ENCODE measurements around the gene BACH2. TPM values are rescaled to one million over a fixed set of nuclear protein-coding genes. Genes with fewer than 3 reads are reported as not detected.

BACH2 gene
- total RNA-seq, 2 experiments from 2014 or later: 157 to 170 TPM

DNA sequence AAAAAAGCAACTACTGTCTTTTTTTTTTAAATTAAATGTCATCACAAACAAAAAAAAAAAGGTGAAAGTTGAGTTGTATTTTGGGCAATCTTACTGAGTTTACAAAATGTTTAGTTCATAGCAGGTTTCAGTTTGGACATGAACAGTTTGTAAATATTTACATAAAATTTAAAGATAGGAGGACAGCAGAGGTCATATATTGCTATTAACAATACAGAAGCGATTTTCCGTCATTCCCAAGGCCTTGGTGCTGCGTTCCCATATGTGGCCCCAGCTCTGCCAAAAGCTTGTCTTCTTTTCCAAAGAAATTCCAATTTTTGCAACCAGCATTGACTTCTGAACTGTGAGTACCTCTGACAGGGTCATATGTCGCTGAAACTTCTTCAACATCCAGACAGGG, 5.1 kb downstream of the BACH2 start:
- POLR2A ChIA-PET: interaction anchor here (0.7 to 2.8 kb wide), 5 partner anchors 13 to 146 kb away, joined by 3 to 14 read pairs (median 4); no protein-coding TSS in a partner anchor
- Mint-ChIP-seq H3K9me3 (no peaks in the 10 kb centered on the region), H3K27me3 (peaks cover 4% of the 10 kb centered on the region), H3K4me3 (peak overlapping the region; percentile 93), H3K4me1 (ENCODE audit: low read depth) (peaks cover 81% of the 10 kb centered on the region), H3K27ac (peak overlapping the region; percentile 91), H3K36me3 (ENCODE audit: low read depth) (peaks cover 72% of the 10 kb centered on the region)
- DNase-seq (no peak), ATAC-seq (ENCODE audit: poor library complexity) (no peak)
- TF ChIP-seq CTCF (IDR thresholded peaks at IDR 0.05): no peak
- CTCF ChIA-PET: no interaction called here
- no peak overlapping the region for H3K27ac ChIP-seq (ENCODE audit: low read depth in 1 of 2, low read length in 2 of 2)
- H3K27me3 ChIP-seq (ENCODE audit: control insufficient read depth in 1 of 2, insufficient read depth in 2 of 2, low read length in 2 of 2): no peaks in the 10 kb centered on the region
- no peak overlapping the region for H3K4me3 ChIP-seq (ENCODE audit: low read length)
- no peaks in the 10 kb centered on the region for H3K36me3 ChIP-seq (ENCODE audit: insufficient read depth, low read length)
- peaks cover 41% of the 10 kb centered on the region for H3K4me1 ChIP-seq (ENCODE audit: insufficient read depth, low read length)
- H3K9me3 ChIP-seq (ENCODE audit: control insufficient read depth in 1 of 2, insufficient read depth in 1 of 2, low read length in 2 of 2): no peaks in the 10 kb centered on the region
- intact Hi-C loops (cut with DNase I, micrococcal nuclease): loop anchor here in 1 of 2 experiments (5.0 to 10.0 kb wide), 3 partner anchors 79 to 467 kb away; partner anchors contain the start of gene CASP8AP2

DNA sequence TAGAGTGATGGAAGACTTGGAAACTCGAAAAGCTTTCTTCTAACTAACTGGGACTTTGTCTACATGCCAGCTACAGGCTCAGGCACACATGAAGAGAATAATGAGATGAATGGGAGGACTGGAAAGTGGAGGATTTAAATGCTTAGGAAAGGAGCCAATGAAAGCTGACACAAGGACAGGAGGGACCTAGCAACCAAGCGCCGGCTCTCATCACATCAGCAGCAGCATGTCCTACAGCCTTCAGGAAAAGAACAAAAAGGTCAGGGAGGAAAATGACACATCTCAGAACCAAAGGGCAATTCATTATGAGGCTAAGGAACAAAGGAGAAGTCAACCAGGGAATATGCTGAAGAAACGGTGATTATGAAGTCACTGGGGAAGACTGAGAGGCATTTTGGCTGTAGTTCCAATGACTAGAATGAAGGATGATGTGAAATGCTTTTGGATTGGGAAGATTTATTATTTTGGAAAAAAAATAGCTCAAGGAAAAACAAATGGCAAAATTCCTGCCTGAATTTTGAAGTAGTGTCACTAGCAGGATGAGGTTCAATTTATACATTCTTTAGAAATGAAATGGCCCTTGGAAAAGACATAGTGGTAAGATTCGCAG, 5.7 kb downstream of the BACH2 start:
- no peak overlapping the region for H3K27ac ChIP-seq (ENCODE audit: low read depth in 1 of 2, low read length in 2 of 2)
- H3K4me3 ChIP-seq (ENCODE audit: low read length): no peak overlapping the region
- H3K27ac Mint-ChIP-seq: peak overlapping the region; percentile 91
- peaks cover 2% of the 10 kb centered on the region for H3K9me3 Mint-ChIP-seq
- intact Hi-C loops (cut with DNase I, micrococcal nuclease): loop anchor here in 1 of 2 experiments (5.0 to 10.0 kb wide), 3 partner anchors 79 to 466 kb away; partner anchors contain the start of gene CASP8AP2
- H3K27me3 Mint-ChIP-seq: peaks cover 4% of the 10 kb centered on the region
- peaks cover 88% of the 10 kb centered on the region for H3K4me1 Mint-ChIP-seq (ENCODE audit: low read depth)
- CTCF ChIA-PET: no interaction called here
- no peaks in the 10 kb centered on the region for H3K27me3 ChIP-seq (ENCODE audit: control insufficient read depth in 1 of 2, insufficient read depth in 2 of 2, low read length in 2 of 2)
- no peaks in the 10 kb centered on the region for H3K36me3 ChIP-seq (ENCODE audit: insufficient read depth, low read length)
- ATAC-seq (ENCODE audit: poor library complexity) (no peak), DNase-seq (no peak)
- H3K36me3 Mint-ChIP-seq (ENCODE audit: low read depth): peaks cover 75% of the 10 kb centered on the region
- peaks cover 44% of the 10 kb centered on the region for H3K4me1 ChIP-seq (ENCODE audit: insufficient read depth, low read length)
- H3K4me3 Mint-ChIP-seq: peak overlapping the region; percentile 93
- POLR2A ChIA-PET: interaction anchor here (0.7 to 2.8 kb wide), 8 partner anchors 13 to 146 kb away, joined by 3 to 14 read pairs (median 4); no protein-coding TSS in a partner anchor
- TF ChIP-seq CTCF (IDR thresholded peaks at IDR 0.05): no peak
- no peaks in the 10 kb centered on the region for H3K9me3 ChIP-seq (ENCODE audit: control insufficient read depth in 1 of 2, insufficient read depth in 1 of 2, low read length in 2 of 2)

DNA sequence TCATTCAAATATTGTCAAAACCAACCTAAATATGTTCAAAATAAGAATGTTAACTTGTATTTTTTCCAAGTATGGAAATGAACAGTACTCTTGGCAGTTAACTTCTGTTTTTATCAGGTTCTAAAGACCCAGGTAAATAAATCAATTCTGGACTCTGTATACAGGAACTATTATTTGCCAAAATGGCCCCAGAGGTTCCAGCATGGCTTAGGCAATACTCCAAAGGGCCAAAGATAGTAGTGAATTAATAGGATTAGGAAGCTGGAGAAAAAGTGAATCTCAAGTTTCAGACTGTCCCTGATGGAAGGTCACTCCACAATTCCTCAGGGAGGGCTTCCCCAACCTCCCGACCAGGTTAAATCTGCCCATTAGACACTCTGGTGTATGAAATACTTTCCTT, 6.7 kb downstream of the BACH2 start:
- H3K4me3 Mint-ChIP-seq: peak overlapping the region; percentile 93

More for the DNA sequence above, 6.7 kb downstream of the BACH2 start:
- DNase-seq (no peak), ATAC-seq (ENCODE audit: poor library complexity) (no peak)
- H3K4me3 ChIP-seq (ENCODE audit: low read length): no peak overlapping the region
- Mint-ChIP-seq H3K27ac (peak overlapping the region; percentile 91), H3K36me3 (ENCODE audit: low read depth) (peaks cover 77% of the 10 kb centered on the region), H3K4me1 (ENCODE audit: low read depth) (peaks cover 98% of the 10 kb centered on the region), H3K9me3 (peaks cover 2% of the 10 kb centered on the region), H3K27me3 (peaks cover 4% of the 10 kb centered on the region)
- H3K27me3 ChIP-seq (ENCODE audit: control insufficient read depth in 1 of 2, insufficient read depth in 2 of 2, low read length in 2 of 2): no peaks in the 10 kb centered on the region
- H3K9me3 ChIP-seq (ENCODE audit: control insufficient read depth in 1 of 2, insufficient read depth in 1 of 2, low read length in 2 of 2): no peaks in the 10 kb centered on the region
- intact Hi-C loops (cut with DNase I, micrococcal nuclease): loop anchor here (5.0 to 10.0 kb wide), 4 partner anchors 58 to 465 kb away; partner anchors contain the start of gene CASP8AP2 (in 1 of the 2)
- peaks cover 48% of the 10 kb centered on the region for H3K4me1 ChIP-seq (ENCODE audit: insufficient read depth, low read length)
- no peak overlapping the region for H3K27ac ChIP-seq (ENCODE audit: low read depth in 1 of 2, low read length in 2 of 2)
- no peak for TF ChIP-seq CTCF (IDR thresholded peaks at IDR 0.05)
- ChIA-PET POLR2A (interaction anchor here (1.0 to 2.8 kb wide), 5 partner anchors 12 to 73 kb away, joined by 4 to 14 read pairs (median 6); no protein-coding TSS in a partner anchor), CTCF (interaction anchor here (0.6 kb wide), 1 partner anchor 296 kb away, joined by 3 read pairs; no protein-coding TSS in a partner anchor)
- no peaks in the 10 kb centered on the region for H3K36me3 ChIP-seq (ENCODE audit: insufficient read depth, low read length)
